Omental fat pad (tissue), 4 donors: ENCODE results near the gene FCSK. TPM values are rescaled to one million over a fixed set of nuclear protein-coding genes. Genes with fewer than 3 reads are reported as not detected.

ENCODE experiments used
- ATAC-seq: fragments of 150-250 bp; one replicate; pipeline ENCODE4 v1.9.1; 2016; ENCODE audit warnings: mild to moderate bottlenecking, moderate library complexity; ENCODE audit not compliant: low FRiP score
- DNase-seq: peaks from one replicate; pipeline ENCODE4 v3.0.0-alpha.2; 2019; ENCODE audit warnings: low spot score
- CTCF ChIP-seq, 3 donors: fragments of 450-650 bp; IDR thresholded peaks; one replicate each; pipeline ENCODE4 v1.5.1; 2016 to 2017; ENCODE audit warnings: antibody characterized with exemption in 3 of 3, mild to moderate bottlenecking in 3 of 3, moderate library complexity in 2 of 3
- total RNA-seq, 4 donors: library from RNA; depleted of rRNA; stranded (reverse); fragments of >200 nt; gene quantifications; one replicate each; pipeline ENCODE4 v1.1.0, GENCODE V29; 2016

Gene FCSK
- total RNA-seq, 4 donors from 2014 or later = 7.3 to 17.3 (median 12.8) TPM

- ATAC-seq = no peak
- TF ChIP-seq CTCF (IDR thresholded peaks at IDR 0.05) = no peak
- no peak for DNase-seq
These were observed 20.9 kb downstream of the FCSK start for GRCh38 chr16:70475054-70475871.

- no peak for TF ChIP-seq CTCF (IDR thresholded peaks at IDR 0.05)
- ATAC-seq (no peak), DNase-seq (no peak)
These were observed 22.1 kb downstream of the FCSK start for GRCh38 chr16:70476272-70477020.

GRCh38 chr16:70478169-70478568 lies 23.8 kb downstream of the FCSK start:
- DNase-seq (no peak), ATAC-seq (no peak)
- TF ChIP-seq CTCF (IDR thresholded peaks at IDR 0.05) = no peak

GRCh38 chr16:70478912-70479341 lies 24.5 kb downstream of the FCSK start:
- TF ChIP-seq CTCF (IDR thresholded peaks at IDR 0.05) = no peak
- DNase-seq = no peak
- ATAC-seq = no peak

- TF ChIP-seq CTCF (IDR thresholded peaks at IDR 0.05) = no peak
- ATAC-seq (no peak), DNase-seq (no peak)
These were observed 26.0 kb downstream of the FCSK start for GRCh38 chr16:70480127-70481105.

- DNase-seq = no peak
- ATAC-seq = no peak
These were observed 27.6 kb downstream of the FCSK start for GRCh38 chr16:70481929-70482536.

More at GRCh38 chr16:70481929-70482536, 27.6 kb downstream of the FCSK start:
- no peak for TF ChIP-seq CTCF (IDR thresholded peaks at IDR 0.05)
